ENCODE measurements around the gene UBL3.

Gene UBL3

DNA sequence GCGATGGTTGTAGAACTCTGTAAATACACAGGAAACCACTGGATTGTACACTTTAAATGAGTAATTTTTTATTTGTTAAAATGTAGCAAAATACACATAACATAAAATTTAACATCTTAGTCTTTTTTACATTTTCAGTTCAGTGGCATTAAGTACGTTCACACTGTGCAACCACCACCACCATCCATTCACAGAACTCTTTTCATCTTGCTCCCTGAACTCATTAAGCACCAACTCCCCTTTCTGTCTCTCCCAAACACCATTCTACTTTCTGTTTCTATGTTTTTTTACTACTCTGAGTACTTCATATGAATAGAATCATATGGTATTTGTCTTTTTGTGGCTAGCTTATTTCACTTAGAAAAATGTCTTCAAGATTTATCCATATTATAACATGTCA is 2.7 kb upstream of the UBL3 start:
- no peak for DNase-seq (ENCODE audit: extremely low read depth, low read depth)
- TF ChIP-seq, protein P1, sequence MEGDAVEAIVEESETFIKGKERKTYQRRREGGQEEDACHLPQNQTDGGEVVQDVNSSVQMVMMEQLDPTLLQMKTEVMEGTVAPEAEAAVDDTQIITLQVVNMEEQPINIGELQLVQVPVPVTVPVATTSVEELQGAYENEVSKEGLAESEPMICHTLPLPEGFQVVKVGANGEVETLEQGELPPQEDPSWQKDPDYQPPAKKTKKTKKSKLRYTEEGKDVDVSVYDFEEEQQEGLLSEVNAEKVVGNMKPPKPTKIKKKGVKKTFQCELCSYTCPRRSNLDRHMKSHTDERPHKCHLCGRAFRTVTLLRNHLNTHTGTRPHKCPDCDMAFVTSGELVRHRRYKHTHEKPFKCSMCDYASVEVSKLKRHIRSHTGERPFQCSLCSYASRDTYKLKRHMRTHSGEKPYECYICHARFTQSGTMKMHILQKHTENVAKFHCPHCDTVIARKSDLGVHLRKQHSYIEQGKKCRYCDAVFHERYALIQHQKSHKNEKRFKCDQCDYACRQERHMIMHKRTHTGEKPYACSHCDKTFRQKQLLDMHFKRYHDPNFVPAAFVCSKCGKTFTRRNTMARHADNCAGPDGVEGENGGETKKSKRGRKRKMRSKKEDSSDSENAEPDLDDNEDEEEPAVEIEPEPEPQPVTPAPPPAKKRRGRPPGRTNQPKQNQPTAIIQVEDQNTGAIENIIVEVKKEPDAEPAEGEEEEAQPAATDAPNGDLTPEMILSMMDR (IDR thresholded peaks at IDR 0.05; ENCODE audit: low read depth, low read length, missing control alignments), result no peak
- no peak overlapping the region for H3K4me3 ChIP-seq (replicated peaks; ENCODE audit: low read depth, low read length)

DNA sequence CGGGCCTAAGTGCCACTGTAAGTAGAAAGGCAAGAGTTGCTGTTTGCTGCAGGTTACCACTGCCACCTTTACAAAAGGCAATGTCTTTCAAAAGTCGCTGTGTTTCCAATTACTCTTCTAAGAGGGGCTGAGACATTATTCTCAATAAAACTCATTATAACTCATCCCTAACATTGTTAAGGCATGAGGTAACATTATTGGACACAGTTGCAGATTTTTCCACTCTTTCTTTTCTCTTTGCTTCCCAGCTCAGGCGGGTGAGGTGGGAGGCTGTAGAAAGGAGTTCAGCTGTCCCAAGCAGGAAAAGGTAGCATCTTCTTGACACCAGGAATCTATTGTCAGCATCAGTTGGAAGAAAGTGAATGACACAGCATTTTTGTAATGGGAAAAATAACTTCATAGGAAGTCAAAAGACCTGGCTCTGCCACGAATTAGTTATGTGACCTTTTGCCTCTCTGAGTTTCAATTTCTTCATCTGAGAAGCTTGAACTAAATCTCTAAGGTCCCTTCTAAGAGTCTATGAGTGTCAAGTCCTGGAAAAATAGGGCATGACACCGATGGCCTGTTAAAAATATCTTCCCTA is 2.1 kb upstream of the UBL3 start:
- TF ChIP-seq, protein P1 (IDR thresholded peaks at IDR 0.05; ENCODE audit: low read depth, low read length, missing control alignments), result no peak
- H3K4me3 ChIP-seq (replicated peaks; ENCODE audit: low read depth, low read length), result no peak overlapping the region
- no peak for DNase-seq (ENCODE audit: extremely low read depth, low read depth)

DNA sequence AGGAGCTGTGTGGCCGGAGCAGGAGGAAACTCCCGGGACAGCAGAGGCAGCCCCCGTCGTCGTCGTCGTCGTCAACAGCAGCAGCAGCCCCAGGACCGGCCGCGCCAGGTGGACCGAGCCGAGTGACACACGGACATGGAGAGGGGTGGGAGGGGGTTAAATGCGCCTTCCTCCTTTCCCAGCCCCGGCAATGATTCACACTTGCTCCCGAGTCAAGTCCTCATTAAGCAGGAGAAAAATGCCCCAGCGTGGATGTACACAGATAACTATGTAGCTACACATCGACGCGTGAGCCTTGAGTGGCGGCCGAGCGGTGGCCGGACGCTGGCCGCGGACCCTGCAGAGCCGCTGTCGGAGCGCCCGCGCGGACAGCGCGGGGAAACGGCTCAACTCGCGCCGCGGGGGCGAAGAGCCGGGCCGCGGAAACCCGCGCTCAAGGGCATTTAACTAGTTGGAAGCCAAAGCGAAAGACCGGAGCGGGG is 645 bp downstream of the UBL3 start:
- DNase-seq (ENCODE audit: extremely low read depth, low read depth), result no peak
- TF ChIP-seq, protein P1 (IDR thresholded peaks at IDR 0.05; ENCODE audit: low read depth, low read length, missing control alignments), result no peak
- H3K4me3 ChIP-seq (replicated peaks; ENCODE audit: low read depth, low read length), result peak overlapping the region; percentile 79

DNA sequence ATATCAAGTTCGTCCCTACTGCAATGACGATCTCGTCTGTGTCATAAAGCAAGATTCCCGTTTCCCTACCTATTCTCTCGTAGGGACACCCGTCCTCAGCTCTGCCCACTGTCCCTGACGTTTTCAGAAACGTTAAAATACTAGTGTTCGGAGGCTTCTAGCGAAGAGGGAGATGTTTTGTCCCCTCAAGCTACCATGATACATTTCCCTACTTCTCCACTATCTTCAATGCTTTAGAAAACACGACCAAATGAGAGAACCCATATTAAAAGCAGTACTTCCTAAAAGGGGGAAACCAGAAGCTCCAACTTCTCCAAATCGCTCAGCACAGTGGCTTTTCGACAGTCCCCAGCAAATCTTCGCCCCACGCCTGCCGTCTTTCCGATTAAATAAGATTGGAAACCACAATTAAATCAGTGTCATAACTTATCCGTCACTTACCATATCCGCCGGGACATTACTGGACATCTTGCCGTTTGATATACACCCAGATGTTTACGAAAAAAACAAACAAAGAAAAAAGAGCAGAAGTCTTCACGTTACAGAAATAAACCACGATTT is 1.3 kb downstream of the UBL3 start:
- DNase-seq (ENCODE audit: extremely low read depth, low read depth), result no peak
- peak overlapping the region; percentile 79 for H3K4me3 ChIP-seq (replicated peaks; ENCODE audit: low read depth, low read length)
- TF ChIP-seq, protein P1 (IDR thresholded peaks at IDR 0.05; ENCODE audit: low read depth, low read length, missing control alignments), result no peak

DNA sequence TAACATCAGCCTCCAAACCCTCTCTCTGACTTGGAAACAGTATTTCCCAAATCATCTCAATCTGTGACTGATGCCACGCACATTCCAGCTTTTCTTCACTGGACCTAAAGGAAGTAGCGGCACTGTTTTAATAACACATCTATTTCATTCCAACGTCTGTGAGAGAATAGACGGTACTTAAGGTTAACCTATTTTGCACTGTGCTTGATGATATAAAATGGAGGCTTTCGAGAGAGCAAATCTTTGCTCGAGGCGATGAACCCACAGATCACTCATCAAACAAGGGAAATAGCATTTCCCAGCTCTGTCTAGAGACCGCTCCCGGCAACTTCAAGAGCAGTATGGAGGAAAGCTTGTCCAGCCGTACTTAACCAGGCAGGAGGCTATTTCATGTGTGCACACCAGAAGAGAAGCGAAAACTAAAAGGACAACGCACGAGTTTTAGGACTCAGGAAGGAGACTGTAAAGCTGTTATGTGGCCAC is 2.9 kb downstream of the UBL3 start:
- TF ChIP-seq, protein P1 (IDR thresholded peaks at IDR 0.05; ENCODE audit: low read depth, low read length, missing control alignments), result no peak
- no peak for DNase-seq (ENCODE audit: extremely low read depth, low read depth)
- peak overlapping the region; percentile 79 for H3K4me3 ChIP-seq (replicated peaks; ENCODE audit: low read depth, low read length)

DNA sequence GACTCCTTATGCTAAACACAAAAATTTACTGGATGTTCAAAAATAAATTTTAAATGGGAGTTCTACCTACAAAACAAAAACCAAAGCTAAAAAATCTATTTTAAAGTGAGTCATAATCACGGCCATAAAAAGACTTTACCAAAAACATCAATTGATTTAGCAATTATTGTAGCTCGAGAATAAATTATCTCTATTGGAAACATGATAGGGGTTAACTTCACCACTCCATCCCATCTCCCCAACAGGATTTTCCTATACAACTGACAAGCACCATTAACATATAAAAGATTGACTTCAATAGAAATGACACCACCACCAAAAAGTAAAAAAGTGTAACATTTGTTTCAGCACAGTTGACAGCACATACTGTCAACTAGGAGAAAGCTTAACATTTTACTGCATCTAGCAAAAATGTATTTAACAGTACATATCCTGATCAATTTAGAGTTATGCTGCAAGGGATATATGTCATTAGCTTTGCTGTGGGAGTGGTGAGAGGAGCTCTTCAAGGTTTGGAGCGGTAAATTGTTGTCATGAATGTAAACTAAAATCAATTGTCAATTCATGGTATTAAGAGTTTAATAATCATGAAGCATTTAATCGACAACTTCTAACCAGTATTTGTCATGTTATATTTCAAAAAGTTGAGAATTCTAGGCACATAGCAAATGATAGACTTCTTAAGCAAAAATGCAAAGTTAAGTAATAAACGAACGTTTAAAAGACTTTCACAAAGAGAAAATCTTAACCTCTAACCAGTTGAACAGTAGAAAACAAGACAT is 3.8 kb downstream of the UBL3 start:
- H3K4me3 ChIP-seq (replicated peaks; ENCODE audit: low read depth, low read length), result peak overlapping the region; percentile 79
- TF ChIP-seq, protein P1 (IDR thresholded peaks at IDR 0.05; ENCODE audit: low read depth, low read length, missing control alignments), result no peak
- no peak for DNase-seq (ENCODE audit: extremely low read depth, low read depth)
